ELF-1 (cell line): ENCODE data around the gene G2E3.
A peak's percentile ranks its signal among the peaks of the same experiment; 100 is the strongest.
"Not testable (repeated sequence)": the region's sequence is repeated elsewhere in the genome, so short reads cannot be mapped to it uniquely, and the experiment has no call there.

Source experiments
- DNase-seq: peaks from one replicate; pipeline ENCODE4 v3.0.0-alpha.2; 2016; ENCODE audit warnings: low read depth, low spot score

Gene G2E3, protein sequence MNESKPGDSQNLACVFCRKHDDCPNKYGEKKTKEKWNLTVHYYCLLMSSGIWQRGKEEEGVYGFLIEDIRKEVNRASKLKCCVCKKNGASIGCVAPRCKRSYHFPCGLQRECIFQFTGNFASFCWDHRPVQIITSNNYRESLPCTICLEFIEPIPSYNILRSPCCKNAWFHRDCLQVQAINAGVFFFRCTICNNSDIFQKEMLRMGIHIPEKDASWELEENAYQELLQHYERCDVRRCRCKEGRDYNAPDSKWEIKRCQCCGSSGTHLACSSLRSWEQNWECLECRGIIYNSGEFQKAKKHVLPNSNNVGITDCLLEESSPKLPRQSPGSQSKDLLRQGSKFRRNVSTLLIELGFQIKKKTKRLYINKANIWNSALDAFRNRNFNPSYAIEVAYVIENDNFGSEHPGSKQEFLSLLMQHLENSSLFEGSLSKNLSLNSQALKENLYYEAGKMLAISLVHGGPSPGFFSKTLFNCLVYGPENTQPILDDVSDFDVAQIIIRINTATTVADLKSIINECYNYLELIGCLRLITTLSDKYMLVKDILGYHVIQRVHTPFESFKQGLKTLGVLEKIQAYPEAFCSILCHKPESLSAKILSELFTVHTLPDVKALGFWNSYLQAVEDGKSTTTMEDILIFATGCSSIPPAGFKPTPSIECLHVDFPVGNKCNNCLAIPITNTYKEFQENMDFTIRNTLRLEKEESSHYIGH

DNA sequence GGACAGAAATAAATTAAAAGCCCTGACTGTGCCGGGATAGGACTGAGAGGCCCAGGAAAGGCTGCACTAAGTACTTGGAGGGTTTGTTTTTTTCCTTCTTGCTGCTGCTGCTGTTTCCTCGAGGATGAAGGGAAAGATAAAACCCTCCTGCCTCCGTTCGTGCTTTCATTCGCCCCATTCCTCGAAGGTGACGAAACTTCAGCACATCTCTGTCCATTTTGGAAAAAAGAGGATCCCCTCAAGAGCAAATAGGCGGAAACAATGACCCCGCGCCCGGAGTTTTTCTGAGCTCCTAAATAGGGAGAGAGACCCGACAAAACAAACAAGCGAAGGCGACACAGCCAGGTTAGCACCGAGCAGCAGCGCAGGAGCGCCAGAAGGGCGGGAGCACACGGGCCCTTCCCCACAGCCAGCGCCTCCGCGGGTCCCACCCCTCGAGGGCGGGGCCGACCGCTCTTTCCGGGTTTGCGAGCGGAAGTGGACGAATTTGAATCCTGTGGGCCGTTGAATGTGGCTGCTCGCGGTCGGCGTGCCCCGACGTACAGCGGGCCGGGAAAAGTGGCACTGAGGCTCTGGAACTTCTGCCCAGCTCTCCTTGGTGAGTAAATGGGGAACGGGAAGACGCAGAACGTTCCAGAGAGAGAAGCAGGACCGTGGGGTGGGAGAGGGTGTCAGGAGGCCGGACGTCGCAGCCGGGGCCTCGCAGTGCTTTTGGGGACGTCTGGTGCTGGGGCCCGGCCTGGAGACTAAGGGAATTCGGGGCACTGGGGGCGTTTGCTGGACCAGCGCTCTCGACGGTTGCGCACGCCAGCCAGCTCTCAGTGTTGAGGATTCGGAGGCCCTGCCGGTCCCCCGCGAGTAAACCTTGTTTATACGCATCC, at the start of gene G2E3:
TSS of gene G2E3 (plus strand) at position 484 of the 881 bp plus-strand sequence. CDS start 21,922 bp downstream, outside the sequence.
- DNase-seq = peak; percentile 93

DNA sequence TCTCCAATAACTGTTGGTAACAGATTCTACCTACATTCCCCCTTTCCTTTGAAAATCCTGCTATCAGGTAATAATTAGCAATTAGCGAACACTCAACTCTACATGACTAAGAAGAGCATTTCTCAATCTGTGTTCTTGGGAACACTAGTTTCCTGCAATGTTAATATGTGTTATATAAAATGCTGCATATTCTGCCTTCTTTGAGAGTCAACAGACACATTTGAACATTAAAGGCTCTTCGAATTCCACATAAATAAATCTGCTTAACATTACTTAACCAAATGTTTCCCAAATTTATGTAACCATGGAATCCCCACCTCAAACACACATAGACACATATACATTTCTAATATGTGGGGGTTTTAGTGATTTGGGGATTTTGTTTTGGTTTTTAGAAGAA, 41.2 kb upstream of the G2E3 start:
- no peak for DNase-seq

DNA sequence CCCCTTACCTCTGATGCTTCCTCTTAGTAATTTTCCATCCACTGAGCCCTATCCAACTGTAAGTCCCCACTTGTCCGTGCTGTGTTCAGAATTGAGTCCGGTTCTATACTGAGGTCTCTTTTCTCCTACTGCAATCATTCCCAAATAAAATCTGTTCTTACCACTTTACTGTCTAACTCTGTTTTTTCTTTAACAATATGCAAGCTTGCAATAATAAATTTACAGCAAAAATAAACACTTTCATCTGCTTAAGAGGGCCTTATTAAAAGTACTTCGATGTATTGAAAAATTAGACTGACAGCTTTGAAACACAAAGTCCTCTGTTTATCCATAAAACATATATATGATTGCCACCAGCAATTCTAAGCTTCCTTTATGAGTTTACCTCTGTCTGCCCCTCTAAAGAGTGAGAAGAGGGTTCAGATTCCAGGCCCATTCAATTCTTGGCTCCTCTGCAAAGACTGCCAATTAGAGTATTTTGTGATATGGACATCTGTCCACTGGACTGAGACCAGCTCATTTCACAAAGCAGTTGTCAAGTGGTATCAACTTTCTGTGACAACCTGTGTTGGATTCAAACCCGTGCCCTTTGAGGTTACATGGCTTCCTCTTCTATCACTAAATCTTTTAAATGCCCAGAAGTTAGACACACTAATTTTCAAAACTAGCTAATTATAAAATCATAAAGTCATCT, 39.9 kb upstream of the G2E3 start:
- no peak for DNase-seq

DNA sequence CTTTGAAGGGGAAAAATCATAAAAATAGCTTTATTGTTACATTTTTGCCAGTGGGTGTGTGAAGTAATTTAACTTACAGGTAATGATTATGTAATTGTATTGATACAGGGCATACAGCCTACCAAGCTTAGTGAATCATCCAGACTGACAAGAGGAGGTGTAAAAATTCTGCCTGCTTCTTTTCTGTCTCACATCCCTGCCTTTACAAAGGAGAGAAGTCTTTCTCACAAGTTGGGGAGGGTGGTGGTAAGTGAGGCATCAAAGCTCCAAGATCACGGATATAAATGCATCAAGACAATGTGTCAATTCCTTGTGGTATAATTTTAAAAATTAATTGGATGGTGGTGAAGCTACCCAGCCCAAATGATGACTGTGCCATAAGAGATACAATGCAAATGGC, 39.0 kb upstream of the G2E3 start:
- DNase-seq = no peak

DNA sequence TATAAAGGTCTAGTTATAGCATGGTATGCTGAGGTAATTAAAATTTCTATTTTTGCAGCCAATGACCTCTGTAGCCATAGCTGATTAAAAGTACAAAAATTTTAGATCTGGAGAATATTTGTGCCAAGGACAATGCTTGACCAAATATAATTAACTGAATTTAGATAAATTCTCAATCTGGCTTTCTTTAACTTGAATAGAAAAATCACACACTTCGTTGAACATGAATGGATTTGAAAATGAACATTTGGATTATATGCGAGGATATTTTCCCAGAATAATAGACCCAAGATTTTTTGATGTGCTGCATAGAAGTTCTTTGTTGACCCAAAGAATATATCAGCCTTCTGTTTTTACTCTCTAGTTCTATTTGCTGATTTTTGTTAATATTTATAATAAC, 38.4 kb upstream of the G2E3 start:
- no peak for DNase-seq

DNA sequence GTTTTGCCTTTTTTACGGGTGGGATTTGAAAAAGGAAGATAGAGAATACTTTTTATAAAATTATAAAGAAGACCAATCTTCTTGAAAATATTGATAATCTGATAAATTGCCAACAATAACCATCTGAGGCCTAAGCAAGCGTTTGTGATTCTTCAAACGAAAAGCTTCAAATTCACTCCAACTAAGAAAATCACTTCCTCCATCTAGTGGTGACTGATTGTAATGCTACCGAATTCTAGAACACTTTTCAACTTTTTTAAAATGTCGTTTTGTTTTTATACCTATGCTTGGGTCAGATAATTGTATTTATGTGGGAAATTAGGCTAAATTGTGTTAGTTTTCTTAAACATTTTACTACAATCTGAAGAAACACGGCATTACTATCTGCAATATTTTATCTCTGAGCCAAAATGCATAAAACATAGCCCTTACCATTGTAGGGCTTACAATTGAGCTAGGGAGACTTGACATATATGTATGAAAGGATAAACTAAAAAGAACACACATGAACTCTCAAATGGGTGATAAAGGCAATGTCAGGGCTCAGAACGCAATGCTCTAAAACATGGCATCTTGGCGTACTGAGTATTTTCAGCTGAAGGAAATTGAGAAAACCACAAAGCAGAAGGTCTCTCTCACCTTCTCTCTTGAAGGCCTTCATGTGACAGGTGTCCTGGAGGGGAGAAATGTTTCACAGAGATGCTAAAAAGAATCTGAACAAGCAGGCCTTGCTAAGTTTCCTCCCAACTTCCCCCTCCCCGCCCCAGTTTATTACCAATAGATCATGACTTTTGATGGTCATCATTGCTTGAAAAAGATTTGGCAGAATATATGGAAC, 36.8 kb upstream of the G2E3 start:
- DNase-seq = no peak

DNA sequence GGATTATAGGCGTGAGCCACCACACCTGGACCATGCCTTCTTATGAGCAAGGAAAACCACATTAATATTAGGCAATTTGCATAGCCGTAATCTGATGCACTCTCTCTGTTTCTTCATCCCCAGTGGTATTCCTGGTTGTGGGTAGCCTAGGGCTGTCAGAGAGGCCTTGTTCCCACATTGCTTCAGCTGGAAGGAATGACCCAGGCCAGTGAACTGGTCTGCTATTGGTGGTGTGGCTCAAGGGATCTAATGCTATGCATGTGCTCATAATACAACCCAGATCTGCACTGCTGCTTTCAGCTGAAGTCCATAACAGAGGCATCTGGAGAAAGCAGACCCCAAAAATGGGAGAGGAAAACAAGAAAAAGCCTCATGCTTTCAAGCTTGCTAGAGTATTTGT, 33.1 kb upstream of the G2E3 start:
- peak; percentile 13 for DNase-seq

DNA sequence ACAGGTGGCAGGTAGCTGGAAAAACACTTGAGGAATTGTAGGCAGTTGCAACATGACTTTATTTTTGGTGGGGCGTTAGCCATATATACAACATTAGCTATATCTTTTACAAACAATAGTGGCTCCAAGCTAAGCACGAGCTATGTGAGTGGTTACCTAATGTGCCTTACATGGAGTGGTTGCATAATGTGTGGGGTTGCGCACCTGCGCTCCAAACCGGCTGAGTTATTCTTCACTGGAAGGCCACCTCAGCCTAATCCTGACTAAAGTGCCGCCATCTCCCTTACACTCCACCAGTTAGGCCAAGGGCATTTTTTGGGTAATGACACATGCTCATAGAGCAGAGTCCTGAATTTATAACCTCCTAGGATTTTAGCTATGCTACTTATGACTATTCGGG, 31.8 kb upstream of the G2E3 start:
- peak; percentile 5 for DNase-seq

DNA sequence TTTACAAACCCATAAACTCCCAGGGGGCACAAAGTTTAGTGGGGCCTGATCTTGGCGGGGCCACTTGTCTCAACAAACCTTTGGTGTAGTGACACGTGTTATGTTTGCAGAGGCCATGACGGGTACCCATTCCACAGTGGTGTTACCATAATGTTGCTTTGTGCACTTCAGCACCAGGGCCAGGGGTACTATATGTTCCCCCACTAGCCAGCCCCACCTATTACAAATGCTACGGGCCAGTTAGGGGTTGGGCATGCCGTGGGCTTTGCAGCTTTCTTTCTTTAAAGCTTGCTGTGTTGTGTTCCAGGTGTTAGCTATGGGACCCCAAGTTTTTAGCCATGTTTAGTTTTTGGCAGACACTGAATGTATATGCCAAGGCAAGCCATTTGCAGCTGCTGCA, 30.8 kb upstream of the G2E3 start:
- DNase-seq = peak; percentile 6

DNA sequence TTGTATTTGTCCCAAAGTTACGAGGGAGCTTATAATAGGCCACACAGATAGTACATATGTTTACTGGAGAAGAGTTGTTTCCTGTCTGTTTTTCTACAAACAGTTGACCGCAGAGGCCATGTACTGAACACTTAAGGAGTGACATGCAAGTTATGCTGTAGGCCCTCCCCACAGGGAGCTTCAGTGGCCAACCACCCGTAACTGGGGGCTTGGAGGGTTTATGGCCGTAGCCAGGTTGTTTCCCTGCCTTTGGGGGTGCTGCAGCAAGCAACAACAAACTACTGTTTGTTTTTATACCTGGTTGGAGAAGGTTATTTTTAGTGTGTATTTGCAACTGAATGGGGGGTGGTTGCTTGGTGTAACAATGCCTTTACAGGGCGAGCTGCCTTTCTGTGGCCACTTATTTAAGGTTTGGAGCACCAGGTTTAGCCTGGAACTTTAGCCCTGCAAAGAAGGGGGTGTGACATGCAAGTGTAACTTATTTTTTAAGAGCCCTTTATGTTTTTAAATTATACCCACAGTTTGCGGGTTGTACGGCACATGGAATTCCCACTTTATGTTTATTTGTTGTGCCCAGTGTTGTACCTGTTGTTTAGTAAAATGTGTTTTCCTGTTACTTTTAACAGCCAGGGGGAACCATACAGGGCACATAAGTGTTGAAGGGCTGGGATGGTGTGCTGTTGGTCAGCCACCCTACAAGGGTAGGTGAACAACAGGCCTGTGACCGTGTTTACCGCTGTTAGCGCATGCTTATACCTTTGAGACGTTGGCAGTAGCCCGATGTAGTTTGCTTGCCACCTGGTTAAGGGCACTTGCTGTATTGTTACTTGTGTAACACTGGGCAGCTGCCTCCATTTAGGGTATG, 29.9 kb upstream of the G2E3 start:
- peak; percentile 26 for DNase-seq

DNA sequence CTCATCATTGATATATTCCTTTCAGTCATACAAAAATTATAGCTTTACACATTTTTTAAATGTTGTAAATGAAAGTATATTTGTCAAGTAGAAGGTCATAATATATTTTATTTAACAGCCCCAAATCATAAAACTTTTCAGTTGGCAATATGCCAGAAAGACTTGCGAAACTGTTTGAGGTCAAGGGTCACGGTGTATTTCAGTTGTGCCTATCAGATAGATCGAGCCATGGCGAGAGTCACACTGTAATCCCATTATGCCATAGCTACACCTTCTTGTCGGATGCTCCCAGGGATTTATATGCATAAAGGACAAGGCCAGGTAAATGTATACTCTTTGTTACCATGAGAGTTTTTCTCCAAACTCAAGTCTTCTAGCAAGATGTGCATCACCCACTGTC, 26.7 kb upstream of the G2E3 start:
- DNase-seq = no peak

DNA sequence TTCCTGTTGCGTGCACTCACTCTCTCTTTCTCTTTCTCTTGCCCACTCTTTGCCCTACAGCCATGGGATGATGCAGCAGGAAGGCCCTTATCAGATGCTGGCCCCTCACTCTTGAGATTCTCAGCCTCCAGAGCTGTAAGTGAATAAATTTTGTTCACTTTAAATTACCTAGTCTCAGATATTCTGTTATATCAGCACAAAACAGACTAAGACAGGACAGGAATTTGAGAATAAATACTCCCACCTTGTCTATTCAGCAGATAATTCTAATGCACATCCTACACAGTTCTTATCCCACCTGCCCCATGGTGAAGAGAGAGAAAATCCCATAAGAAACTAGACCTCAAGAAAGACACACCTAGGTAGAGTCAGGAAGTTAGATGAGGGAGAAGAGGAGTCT, 25.8 kb upstream of the G2E3 start:
- DNase-seq = no peak

DNA sequence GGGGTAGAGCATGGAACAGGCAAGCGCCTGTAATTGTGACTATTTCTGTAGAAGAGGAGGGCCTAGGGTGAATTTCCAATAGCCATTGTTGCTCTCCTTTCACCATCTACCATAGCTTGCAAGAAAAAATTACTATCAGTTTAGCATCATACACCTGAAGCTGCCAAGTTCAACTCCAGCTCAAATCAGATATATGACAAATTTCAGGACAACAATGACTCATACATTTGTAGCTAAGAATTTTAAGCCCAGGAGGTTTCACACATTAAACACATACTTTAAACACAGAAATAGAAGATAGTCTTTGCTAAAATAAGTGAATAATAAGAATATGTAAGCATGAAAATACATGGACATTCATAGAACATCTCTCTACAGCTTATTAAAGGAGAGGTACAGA, 17.6 kb upstream of the G2E3 start:
- DNase-seq = no peak

DNA sequence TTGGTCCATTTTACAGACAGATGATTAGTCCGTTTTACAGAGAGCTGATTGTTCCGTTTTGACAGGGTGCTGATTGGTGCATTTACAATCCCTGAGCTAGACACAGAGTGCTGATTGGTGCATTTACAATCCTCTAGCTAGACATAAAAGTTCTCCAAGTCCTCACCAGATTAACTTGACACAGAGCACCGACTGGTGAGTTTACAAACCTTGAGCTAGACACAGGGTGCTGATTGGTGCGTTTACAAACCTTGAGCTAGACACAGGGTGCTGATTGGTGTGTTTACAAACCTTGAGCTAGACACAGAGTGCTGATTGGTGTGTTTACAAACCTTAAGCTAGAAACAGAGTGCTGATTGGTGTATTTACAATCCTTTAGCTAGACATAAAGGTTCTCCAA, 12.2 kb upstream of the G2E3 start:
- not testable (repeated sequence) for DNase-seq

DNA sequence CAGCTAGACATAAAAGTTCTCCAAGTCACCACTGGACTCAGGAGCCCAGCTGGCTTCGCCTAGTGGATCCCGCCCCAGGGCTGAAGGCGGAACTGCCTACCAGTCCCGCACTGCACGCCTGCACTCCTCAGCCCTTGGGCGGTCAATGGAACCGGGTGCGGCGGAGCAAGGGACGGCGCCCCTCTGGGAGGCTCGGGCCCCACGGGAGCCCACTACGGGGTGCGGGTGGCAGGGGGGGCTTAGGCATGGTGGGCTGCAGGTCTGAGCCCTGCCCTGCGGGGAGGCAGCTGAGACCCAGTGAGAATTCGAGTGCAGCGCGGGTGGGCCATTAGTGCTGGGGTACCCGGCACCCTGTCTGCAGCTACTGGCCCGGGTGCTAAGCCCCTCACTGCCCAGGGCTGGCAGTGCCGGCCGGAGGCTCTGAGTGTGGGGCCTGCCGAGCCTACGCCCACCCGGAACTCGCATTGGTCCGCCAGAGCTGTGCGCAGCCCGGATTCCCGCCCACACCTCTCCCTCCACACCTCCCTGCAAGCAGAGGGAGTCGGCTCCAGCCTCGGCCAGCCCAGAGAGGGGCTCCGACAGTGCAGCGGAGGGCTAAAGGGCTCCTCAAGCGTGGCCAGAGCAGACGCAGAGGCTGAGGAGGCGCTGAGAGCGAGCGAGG, 11.4 kb upstream of the G2E3 start:
- DNase-seq = no peak

DNA sequence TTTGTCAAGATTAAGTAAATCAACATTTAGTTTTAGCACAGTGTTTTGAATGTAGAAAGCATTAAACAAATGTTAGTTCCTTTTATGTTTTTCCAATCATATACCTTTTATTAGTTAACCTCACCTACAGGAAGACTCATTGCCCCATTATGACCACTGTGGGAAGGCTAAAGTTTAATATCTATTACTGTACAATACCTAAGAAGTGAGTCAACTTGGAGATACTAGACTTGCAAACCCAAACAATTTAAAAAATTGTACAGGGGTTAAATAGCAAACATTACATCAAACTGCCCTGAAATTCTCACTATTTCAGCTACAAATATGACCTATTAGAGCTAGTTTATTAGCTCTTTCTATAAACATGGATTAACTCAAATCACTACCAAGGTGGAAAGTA, 8.6 kb upstream of the G2E3 start:
- no peak for DNase-seq

DNA sequence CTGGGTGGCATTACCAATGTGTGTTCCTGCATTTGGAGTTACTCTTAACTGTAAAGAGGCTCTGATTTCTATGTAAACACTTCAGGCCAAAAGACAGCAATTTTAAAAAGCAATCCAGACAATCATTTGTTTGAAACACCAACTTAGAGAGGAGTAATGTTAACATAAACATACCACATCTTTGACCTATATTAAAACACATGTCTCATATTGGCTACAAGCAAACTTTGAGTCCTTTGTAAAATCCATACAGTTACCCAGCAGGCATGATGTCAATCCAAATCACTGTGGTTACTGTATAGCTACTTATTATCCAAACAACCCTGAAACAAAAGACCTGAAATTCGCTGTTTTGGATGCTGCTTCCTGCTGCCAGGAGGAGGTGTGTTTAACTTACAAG, 7.5 kb upstream of the G2E3 start:
- no peak for DNase-seq

DNA sequence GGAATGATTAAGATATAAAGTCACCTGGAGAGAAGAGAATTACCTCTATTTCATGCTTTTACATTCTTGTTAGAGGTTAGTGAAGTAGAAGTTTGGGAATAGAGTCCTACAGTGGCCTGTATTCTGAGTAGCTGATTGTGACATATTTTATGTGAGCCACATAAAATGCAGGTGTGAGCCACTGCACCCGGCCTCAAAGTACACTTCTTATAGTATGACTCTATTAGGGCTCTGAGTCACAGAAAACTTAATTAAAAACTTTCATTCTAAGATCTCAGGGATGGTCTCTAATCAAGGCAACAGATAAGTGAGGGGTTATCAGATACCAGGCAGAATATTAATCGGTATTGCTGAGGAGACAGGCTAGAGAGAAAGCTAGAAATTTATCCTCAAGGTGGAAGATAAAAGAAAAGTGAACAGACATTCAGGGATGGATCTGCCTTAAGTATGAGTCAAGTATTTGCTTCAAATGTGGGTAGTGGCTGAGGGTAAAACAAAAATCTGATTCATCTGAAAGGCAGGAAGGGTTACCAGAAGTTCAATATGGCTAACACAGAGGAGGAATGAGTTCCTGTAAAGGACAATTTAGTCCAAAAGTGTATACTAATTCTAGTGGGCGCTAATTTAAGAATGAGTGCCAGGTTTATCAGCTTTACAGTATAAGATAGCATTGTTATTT, 5.5 kb upstream of the G2E3 start:
- no peak for DNase-seq

DNA sequence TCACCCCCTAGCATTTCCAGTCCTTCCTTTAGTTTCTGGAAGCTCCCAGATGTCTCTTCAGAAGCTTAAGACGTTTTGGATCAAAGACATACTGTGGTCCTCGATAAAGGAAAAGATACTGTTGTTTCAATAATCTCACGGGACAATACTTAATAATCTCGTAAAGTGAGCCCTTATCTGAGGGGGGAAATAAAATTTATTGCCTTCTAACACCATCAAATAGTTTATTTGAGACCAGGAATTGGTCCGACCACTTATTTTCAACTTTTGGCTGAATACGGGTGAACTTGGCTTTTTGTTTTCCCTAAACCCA, 640 bp upstream of the G2E3 start:
- no peak for DNase-seq
